ENCODE data around the gene PNO1. TPM values are rescaled to one million over a fixed set of nuclear protein-coding genes. Genes with fewer than 3 reads are reported as not detected.

PNO1 gene
- total RNA-seq, 1 donor from 2014 or later: 11.5 TPM

DNA sequence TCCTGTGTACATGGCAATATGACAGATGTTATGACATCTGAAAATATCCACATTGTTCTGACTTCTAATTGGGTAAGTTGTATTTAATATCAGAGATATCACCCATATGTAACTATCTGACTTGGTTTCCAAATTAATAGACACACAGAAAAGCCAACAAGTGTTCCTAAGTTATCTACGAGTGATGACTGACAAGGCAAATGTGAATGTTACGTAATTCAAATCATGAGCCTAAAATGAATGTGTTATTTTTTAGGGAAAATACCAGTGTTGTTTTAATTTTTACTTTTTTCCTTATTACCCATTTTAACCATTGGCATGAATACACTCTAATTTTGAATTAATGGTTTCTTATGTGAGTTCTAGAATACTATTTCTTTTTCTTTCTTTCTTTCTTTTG is 15.8 kb upstream of the PNO1 start:
- peaks cover 9% of the 10 kb centered on the region for H3K36me3 Mint-ChIP-seq (ENCODE audit: low read depth)
- H3K4me3 Mint-ChIP-seq (ENCODE audit: unreplicated experiment): no peak overlapping the region
- no peaks in the 10 kb centered on the region for H3K4me1 Mint-ChIP-seq (ENCODE audit: low read depth)
- H3K27me3 Mint-ChIP-seq (ENCODE audit: low read depth): no peaks in the 10 kb centered on the region
- DNase-seq (ENCODE audit: low spot score): no peak
- TF ChIP-seq, protein P1, sequence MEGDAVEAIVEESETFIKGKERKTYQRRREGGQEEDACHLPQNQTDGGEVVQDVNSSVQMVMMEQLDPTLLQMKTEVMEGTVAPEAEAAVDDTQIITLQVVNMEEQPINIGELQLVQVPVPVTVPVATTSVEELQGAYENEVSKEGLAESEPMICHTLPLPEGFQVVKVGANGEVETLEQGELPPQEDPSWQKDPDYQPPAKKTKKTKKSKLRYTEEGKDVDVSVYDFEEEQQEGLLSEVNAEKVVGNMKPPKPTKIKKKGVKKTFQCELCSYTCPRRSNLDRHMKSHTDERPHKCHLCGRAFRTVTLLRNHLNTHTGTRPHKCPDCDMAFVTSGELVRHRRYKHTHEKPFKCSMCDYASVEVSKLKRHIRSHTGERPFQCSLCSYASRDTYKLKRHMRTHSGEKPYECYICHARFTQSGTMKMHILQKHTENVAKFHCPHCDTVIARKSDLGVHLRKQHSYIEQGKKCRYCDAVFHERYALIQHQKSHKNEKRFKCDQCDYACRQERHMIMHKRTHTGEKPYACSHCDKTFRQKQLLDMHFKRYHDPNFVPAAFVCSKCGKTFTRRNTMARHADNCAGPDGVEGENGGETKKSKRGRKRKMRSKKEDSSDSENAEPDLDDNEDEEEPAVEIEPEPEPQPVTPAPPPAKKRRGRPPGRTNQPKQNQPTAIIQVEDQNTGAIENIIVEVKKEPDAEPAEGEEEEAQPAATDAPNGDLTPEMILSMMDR (IDR thresholded peaks at IDR 0.05): no peak
- H3K27ac Mint-ChIP-seq (ENCODE audit: unreplicated experiment): no peak overlapping the region
- H3K9me3 Mint-ChIP-seq (ENCODE audit: low read depth): no peaks in the 10 kb centered on the region

DNA sequence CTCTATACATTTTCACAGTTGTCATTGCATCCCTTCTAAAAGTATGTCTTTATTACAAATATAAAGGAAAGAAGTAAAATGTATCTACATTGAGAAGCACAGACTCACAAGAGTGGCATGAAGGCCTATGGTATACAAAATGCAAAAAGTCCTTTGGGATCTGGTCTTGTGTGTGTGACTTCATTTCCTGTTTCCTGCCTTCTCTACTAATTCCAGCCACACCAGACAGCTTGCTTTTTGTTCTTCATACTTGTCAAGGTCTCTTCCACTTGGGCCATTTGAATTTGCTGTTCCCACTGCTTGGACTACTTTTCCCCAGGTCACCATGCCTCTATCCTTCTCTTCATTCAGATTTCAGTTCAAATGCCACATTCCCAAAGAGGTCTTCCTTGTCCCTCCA is 6.7 kb upstream of the PNO1 start:
- no peak overlapping the region for H3K27ac Mint-ChIP-seq (ENCODE audit: unreplicated experiment)
- no peaks in the 10 kb centered on the region for H3K27me3 Mint-ChIP-seq (ENCODE audit: low read depth)
- H3K4me3 Mint-ChIP-seq (ENCODE audit: unreplicated experiment): no peak overlapping the region
- TF ChIP-seq, protein P1 (IDR thresholded peaks at IDR 0.05): no peak
- no peaks in the 10 kb centered on the region for H3K9me3 Mint-ChIP-seq (ENCODE audit: low read depth)
- peaks cover 8% of the 10 kb centered on the region for H3K4me1 Mint-ChIP-seq (ENCODE audit: low read depth)
- no peaks in the 10 kb centered on the region for H3K36me3 Mint-ChIP-seq (ENCODE audit: low read depth)
- DNase-seq (ENCODE audit: low spot score): no peak

DNA sequence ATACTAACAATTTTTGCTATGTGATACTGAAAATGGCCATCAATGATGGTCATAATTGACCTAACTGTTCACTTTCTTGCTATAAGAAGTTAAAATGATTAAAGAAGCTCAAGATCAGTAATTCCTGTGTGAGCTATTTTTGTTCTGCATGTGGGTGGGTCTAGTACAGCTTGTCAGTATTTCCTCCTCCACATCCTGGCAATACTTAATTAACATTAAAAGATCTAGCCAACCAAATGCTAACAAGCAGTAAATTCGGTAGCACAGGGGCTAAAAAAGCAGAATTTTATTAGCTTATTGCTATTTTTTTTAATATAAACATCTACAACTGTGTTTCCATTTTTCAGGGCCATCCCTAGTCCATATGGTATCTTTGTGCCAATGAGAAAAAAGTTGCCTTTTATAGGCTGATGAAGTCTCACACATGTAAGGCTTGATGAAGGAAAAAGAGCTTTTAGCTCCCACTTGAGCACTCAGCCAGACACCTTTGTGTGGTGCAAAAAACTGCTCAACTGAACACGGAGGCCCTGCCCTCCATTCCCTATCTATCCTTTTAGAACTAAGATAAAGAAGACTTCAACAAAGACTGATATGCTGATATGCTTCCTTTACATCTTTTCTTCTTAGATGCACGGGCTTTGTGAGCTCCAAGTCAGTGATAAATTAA is 4.9 kb upstream of the PNO1 start:
- no peak overlapping the region for H3K27ac Mint-ChIP-seq (ENCODE audit: unreplicated experiment)
- DNase-seq (ENCODE audit: low spot score): no peak
- no peaks in the 10 kb centered on the region for H3K27me3 Mint-ChIP-seq (ENCODE audit: low read depth)
- no peaks in the 10 kb centered on the region for H3K9me3 Mint-ChIP-seq (ENCODE audit: low read depth)
- no peaks in the 10 kb centered on the region for H3K36me3 Mint-ChIP-seq (ENCODE audit: low read depth)
- H3K4me1 Mint-ChIP-seq (ENCODE audit: low read depth): peaks cover 17% of the 10 kb centered on the region
- H3K4me3 Mint-ChIP-seq (ENCODE audit: unreplicated experiment): no peak overlapping the region
- TF ChIP-seq, protein P1 (IDR thresholded peaks at IDR 0.05): no peak

DNA sequence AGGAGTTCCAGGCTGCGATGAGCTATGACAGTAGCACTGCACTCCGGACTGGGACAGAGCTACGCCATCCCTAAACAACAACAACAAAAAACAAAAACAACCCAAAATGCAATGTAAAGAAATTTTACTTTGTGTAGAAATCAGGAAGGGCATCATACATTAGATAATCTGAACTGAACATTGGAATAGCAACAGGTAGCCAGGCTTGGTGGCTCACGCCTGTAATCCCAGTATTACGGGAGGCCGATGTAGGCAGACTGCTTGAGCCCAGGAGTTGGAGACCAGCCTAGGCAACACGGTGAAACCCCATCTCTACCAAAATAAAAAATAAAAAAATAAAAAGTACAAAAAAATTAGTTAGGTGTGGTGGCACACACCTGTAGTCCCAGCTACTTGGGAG is 2.1 kb upstream of the PNO1 start:
- Mint-ChIP-seq H3K9me3 (ENCODE audit: low read depth) (no peaks in the 10 kb centered on the region), H3K27ac (ENCODE audit: unreplicated experiment) (no peak overlapping the region), H3K36me3 (ENCODE audit: low read depth) (peaks cover 3% of the 10 kb centered on the region), H3K27me3 (ENCODE audit: low read depth) (no peaks in the 10 kb centered on the region), H3K4me1 (ENCODE audit: low read depth) (peaks cover 37% of the 10 kb centered on the region), H3K4me3 (ENCODE audit: unreplicated experiment) (no peak overlapping the region)
- TF ChIP-seq, protein P1 (IDR thresholded peaks at IDR 0.05): no peak
- DNase-seq (ENCODE audit: low spot score): no peak

DNA sequence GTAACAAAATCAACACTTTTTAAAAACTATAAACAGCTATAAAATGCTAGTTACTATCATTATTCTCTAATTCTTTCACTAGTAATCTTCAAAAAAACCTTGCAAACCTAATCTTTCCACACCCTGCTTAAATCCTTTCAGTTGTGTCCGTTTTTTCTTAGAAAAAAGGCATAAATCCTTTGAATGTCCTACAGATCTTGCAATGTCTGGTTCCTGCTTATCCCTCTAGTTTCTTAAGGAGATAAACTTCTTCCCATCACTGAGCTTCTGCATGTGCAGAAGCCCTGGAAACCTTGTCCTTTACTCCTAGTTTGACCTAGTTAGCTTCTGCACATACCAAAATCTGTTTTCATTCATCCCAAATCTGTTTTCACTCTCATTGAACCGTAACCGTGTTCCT is 1.3 kb upstream of the PNO1 start:
- H3K36me3 Mint-ChIP-seq (ENCODE audit: low read depth): peaks cover 7% of the 10 kb centered on the region
- TF ChIP-seq, protein P1 (IDR thresholded peaks at IDR 0.05): no peak
- peak overlapping the region; percentile 100 for H3K27ac Mint-ChIP-seq (ENCODE audit: unreplicated experiment)
- peak overlapping the region; percentile 97 for H3K4me3 Mint-ChIP-seq (ENCODE audit: unreplicated experiment)
- H3K4me1 Mint-ChIP-seq (ENCODE audit: low read depth): peaks cover 30% of the 10 kb centered on the region
- H3K9me3 Mint-ChIP-seq (ENCODE audit: low read depth): no peaks in the 10 kb centered on the region
- DNase-seq (ENCODE audit: low spot score): no peak
- H3K27me3 Mint-ChIP-seq (ENCODE audit: low read depth): no peaks in the 10 kb centered on the region

Measured in chondrocyte (in vitro differentiated cells).